PC-9 (cell line): ENCODE results near the gene ZNF526.

ENCODE experiments used
- CTCF ChIP-seq: fragments of 200-600 bp; sonication (generic); conservative IDR thresholded peaks from 2 replicates; pipeline ENCODE4 v1.6.1; 2017; ENCODE audit warnings: mixed run types, antibody characterized with exemption, mild to moderate bottlenecking, moderate library complexity
- EZH2 ChIP-seq: fragments of 200-600 bp; sonication (generic); IDR thresholded peaks from 2 replicates; pipeline ENCODE4 v1.8.0; 2017; ENCODE audit warnings: antibody characterized with exemption, low read depth

DNA sequence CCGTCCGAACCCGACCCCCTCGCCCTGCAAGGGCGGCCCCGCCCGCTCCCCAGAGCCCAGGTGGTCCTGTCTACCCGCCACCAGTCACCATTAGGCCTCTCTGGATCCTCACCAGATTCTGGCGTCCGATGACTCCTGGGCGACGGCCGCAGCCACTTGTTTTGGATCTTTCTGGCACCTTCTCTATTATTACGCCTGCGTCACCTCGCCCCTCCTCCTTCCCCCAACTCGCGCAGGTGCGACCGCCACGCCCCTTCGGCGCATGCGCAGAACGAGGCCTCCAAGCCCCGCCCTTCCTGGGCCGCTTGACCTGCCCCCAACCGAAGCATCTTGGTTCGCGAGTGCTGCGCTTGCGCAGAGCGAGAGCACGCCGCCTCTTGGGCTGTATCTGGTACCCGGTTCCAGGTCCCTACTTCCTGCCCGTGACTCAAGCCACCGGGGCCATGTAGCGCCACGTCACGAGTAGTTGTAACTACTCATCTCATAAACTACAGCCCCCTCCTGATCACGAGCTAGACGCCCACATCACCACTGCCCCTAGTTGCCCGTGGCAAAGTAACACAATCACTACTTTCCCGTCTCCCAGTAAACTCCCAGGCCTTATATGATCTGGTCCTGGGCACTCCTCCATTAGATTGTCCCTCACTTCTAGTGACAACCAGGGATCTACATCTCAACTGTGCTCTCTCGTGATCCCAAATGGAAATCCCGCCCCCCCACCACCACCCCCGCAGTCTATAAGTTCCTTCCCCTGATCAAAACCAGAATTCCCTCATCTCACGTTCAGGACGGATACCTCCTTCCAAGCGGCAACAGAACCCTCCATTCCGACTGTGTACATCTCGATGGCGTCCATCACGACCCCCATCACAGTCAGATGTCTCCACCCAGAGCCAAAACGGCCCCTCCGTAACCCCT lies 2.3 kb upstream of the ZNF526 start, which contains the start of gene DEDD2:
- TF ChIP-seq CTCF = no peak
- no peak for TF ChIP-seq EZH2
